DOHH2 (cell line): ENCODE data around the gene PKP4.

Experiments
- EZH2phosphoT487 ChIP-seq: fragments of 200-600 bp; sonication (generic); IDR thresholded peaks from 2 replicates; pipeline ENCODE4 v1.6.1; 2017; ENCODE audit warnings: borderline replicate concordance, mild to moderate bottlenecking, antibody characterized with exemption, low read length, moderate library complexity, mixed read lengths
- TF ChIP-seq, protein P1 (sequence below): fragments of 200-600 bp; sonication (generic); IDR thresholded peaks from one replicate; pipeline ENCODE4 v1.5.1; 2014; ENCODE audit warnings: antibody characterized with exemption, mild to moderate bottlenecking, low read depth, low read length; ENCODE audit not compliant: poor library complexity, severe bottlenecking

GRCh38 chr2:158692372-158693103 is 235.8 kb downstream of the PKP4 start:
- TF ChIP-seq, protein P1, sequence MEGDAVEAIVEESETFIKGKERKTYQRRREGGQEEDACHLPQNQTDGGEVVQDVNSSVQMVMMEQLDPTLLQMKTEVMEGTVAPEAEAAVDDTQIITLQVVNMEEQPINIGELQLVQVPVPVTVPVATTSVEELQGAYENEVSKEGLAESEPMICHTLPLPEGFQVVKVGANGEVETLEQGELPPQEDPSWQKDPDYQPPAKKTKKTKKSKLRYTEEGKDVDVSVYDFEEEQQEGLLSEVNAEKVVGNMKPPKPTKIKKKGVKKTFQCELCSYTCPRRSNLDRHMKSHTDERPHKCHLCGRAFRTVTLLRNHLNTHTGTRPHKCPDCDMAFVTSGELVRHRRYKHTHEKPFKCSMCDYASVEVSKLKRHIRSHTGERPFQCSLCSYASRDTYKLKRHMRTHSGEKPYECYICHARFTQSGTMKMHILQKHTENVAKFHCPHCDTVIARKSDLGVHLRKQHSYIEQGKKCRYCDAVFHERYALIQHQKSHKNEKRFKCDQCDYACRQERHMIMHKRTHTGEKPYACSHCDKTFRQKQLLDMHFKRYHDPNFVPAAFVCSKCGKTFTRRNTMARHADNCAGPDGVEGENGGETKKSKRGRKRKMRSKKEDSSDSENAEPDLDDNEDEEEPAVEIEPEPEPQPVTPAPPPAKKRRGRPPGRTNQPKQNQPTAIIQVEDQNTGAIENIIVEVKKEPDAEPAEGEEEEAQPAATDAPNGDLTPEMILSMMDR, result no peak
- TF ChIP-seq EZH2phosphoT487, result no peak
